Liver (tissue), 9 donors: ENCODE results near the gene EXOC8. TPM values are rescaled to one million over a fixed set of nuclear protein-coding genes. Genes with fewer than 3 reads are reported as not detected.

Experiments
- DNase-seq: peaks from one replicate; pipeline ENCODE4 v3.0.0-alpha.2; 2017; ENCODE audit warnings: low spot score
- H3K27ac ChIP-seq, 2 donors: one replicate each; pipeline ENCODE4 v1.7.0; 2013; ENCODE audit warnings: inconsistent platforms in 2 of 2, low read length in 2 of 2, control low read depth in 1 of 2, low read depth in 1 of 2, mild to moderate bottlenecking in 1 of 2
- H3K27me3 ChIP-seq, 4 donors: one replicate each; pipeline versions ENCODE4 v1.6.1 to v1.7.0; 2013; ENCODE audit warnings: low read length in 3 of 4, inconsistent platforms in 1 of 4, mild to moderate bottlenecking in 1 of 4, moderate library complexity in 1 of 4; ENCODE audit not compliant: control insufficient read depth in 4 of 4, insufficient read depth in 4 of 4
- H3K36me3 ChIP-seq, 4 donors: one replicate each; pipeline versions ENCODE4 v1.6.1 to v1.7.0; 2013; ENCODE audit warnings: low read length in 3 of 4, mild to moderate bottlenecking in 3 of 4, low read depth in 1 of 4, moderate library complexity in 1 of 4; ENCODE audit not compliant: control insufficient read depth in 4 of 4, insufficient read depth in 3 of 4
- H3K4me1 ChIP-seq, 4 donors: one replicate each; pipeline versions ENCODE4 v1.6.1 to v1.7.0; 2013; ENCODE audit warnings: low read length in 3 of 4, mild to moderate bottlenecking in 3 of 4, moderate library complexity in 1 of 4; ENCODE audit not compliant: control insufficient read depth in 4 of 4, insufficient read depth in 4 of 4
- H3K4me3 ChIP-seq, 3 donors: one replicate each; pipeline versions ENCODE4 v1.6.1 to v1.7.0; 2013; ENCODE audit warnings: low read length in 3 of 3, control low read depth in 1 of 3, low read depth in 1 of 3, mild to moderate bottlenecking in 1 of 3
- H3K9ac ChIP-seq, 2 donors: one replicate each; pipeline ENCODE4 v1.7.0; 2013; ENCODE audit warnings: low read length in 2 of 2, mild to moderate bottlenecking in 2 of 2, moderate library complexity in 2 of 2, control low read depth in 1 of 2, low read depth in 1 of 2
- H3K9me3 ChIP-seq, 4 donors: one replicate each; pipeline versions ENCODE4 v1.6.1 to v1.7.0; 2013; ENCODE audit warnings: low read length in 3 of 4; ENCODE audit not compliant: control insufficient read depth in 4 of 4
- EGR1 ChIP-seq, 2 donors: IDR thresholded peaks; 2 replicates each; pipeline ENCODE4 v1.6.1; 2016 to 2018; ENCODE audit warnings: antibody characterized with exemption in 2 of 2, low read depth in 2 of 2
- FOXA1 ChIP-seq: IDR thresholded peaks from 2 replicates; pipeline ENCODE4 v1.6.1; 2016; ENCODE audit warnings: antibody characterized with exemption
- FOXA2 ChIP-seq: IDR thresholded peaks from 2 replicates; pipeline ENCODE4 v1.6.1; 2016; ENCODE audit warnings: antibody characterized with exemption
- GABPA ChIP-seq, 2 donors: IDR thresholded peaks in 1 of 2; conservative IDR thresholded peaks in 1 of 2; 2 replicates each; pipeline ENCODE4 v1.6.1; 2016; ENCODE audit warnings: antibody characterized with exemption in 2 of 2, mild to moderate bottlenecking in 1 of 2, moderate library complexity in 1 of 2
- HNF4A ChIP-seq, 2 donors: conservative IDR thresholded peaks; 2 replicates each; pipeline ENCODE4 v1.6.1; 2016; ENCODE audit warnings: antibody characterized with exemption in 2 of 2, mild to moderate bottlenecking in 2 of 2
- HNF4G ChIP-seq: IDR thresholded peaks from 2 replicates; pipeline ENCODE4 v1.6.1; 2016; ENCODE audit warnings: antibody characterized with exemption
- JUND ChIP-seq, 2 donors: IDR thresholded peaks; 2 replicates each; pipeline ENCODE4 v1.6.1; 2016; ENCODE audit warnings: antibody characterized with exemption in 2 of 2
- MAX ChIP-seq: IDR thresholded peaks from 2 replicates; pipeline ENCODE4 v1.6.1; 2016; ENCODE audit warnings: antibody characterized with exemption
- NR2F2 ChIP-seq: IDR thresholded peaks from 2 replicates; pipeline ENCODE4 v1.6.1; 2016; ENCODE audit warnings: antibody characterized with exemption
- RAD21 ChIP-seq, 2 donors: IDR thresholded peaks; 2 replicates each; pipeline ENCODE4 v1.6.1; 2016; ENCODE audit warnings: antibody characterized with exemption in 2 of 2, mild to moderate bottlenecking in 2 of 2
- RXRA ChIP-seq, 2 donors: IDR thresholded peaks; 2 replicates each; pipeline ENCODE4 v1.6.1; 2017 to 2018; ENCODE audit warnings: antibody characterized with exemption in 2 of 2, mild to moderate bottlenecking in 1 of 2
- SP1 ChIP-seq: IDR thresholded peaks from 2 replicates; pipeline ENCODE4 v1.6.1; 2018; ENCODE audit warnings: antibody characterized with exemption, mild to moderate bottlenecking
- TAF1 ChIP-seq: conservative IDR thresholded peaks from 2 replicates; pipeline ENCODE4 v1.6.1; 2016; ENCODE audit warnings: antibody characterized with exemption, mild to moderate bottlenecking
- YY1 ChIP-seq: IDR thresholded peaks from 2 replicates; pipeline ENCODE4 v1.6.1; 2016; ENCODE audit warnings: antibody characterized with exemption, mild to moderate bottlenecking
- ZBTB33 ChIP-seq: IDR thresholded peaks from 2 replicates; pipeline ENCODE4 v1.6.1; 2016; ENCODE audit warnings: antibody characterized with exemption
- WGBS: extraction: QIAGEN DNeasy Blood & Tissue Kit; methylation state at CpG from one replicate; pipeline ENCODE4 v1.1.7; 2013; 5-methylcytosine and 5-hydroxymethylcytosine counted together
- polyA plus RNA-seq, 2 donors: library from polyadenylated mRNA; stranded (reverse) in 1 of 2; unstranded in 1 of 2; fragments of 200-250 nt in 1 of 2; fragments of >200 nt in 1 of 2; fragmentation: Nextera tagmentation in 1 of 2; extraction: Ambion mirVana in 1 of 2; gene quantifications; one replicate each; pipeline versions ENCODE4 v1.2.1 to v1.2.3, GENCODE V29; 2013 to 2015
- total RNA-seq, 2 donors: library from RNA; depleted of rRNA; stranded (reverse); fragments of >200 nt; gene quantifications; one replicate each; pipeline ENCODE4 v1.2.3, GENCODE V29; 2014
- TF ChIP-seq, protein P1 (sequence below): fragments of 150-350 bp; IDR thresholded peaks from 2 replicates; pipeline ENCODE4 v1.5.1; 2017; ENCODE audit warnings: improper control_type of control experiment, low read depth, low read length; ENCODE audit not compliant: missing input control
- TF ChIP-seq, protein P2 (sequence below): IDR thresholded peaks from 2 replicates; pipeline ENCODE4 v1.6.1; 2016; ENCODE audit warnings: antibody characterized with exemption, mild to moderate bottlenecking
- TF ChIP-seq, protein P3 (sequence below): IDR thresholded peaks from 2 replicates; pipeline ENCODE4 v1.6.1; 2016; ENCODE audit warnings: antibody characterized with exemption
- donor health status: healthy.
- donor health status: healthy.
- donor health status: healthy.
- donor health status: healthy.
- donor health status: healthy.

Gene EXOC8
- total and polyA plus RNA-seq, 4 donors: 1.6 to 13.4 (median 7.5) TPM

- 83% methylated on average over 3 of the region's 3 CpGs for WGBS
Observed at GRCh38 chr1:231369282-231369681, 31.6 kb upstream of the EXOC8 start.

GRCh38 chr1:231364192-231364591 lies 26.5 kb upstream of the EXOC8 start:
- H3K9ac ChIP-seq: peak overlapping the region in 1 of 2 donors; percentile 20
- H3K27ac ChIP-seq: no peak overlapping the region
- no peak for DNase-seq
- H3K9me3 ChIP-seq: no peaks in the 10 kb centered on the region
- H3K4me1 ChIP-seq: no peaks in the 10 kb centered on the region
- H3K36me3 ChIP-seq: peaks cover 0 to 13% (median 8%) of the 10 kb centered on the region in 4 donors
- no peak for TF ChIP-seq JUND (IDR thresholded peaks at IDR 0.05)
- no peak for TF ChIP-seq SP1
- no peak for TF ChIP-seq FOXA1
- TF ChIP-seq HNF4G: no peak
- TF ChIP-seq RAD21 (IDR thresholded peaks at IDR 0.05): no peak
- no peak for TF ChIP-seq YY1
- no peak for TF ChIP-seq EGR1 (IDR thresholded peaks at IDR 0.05; ENCODE audit: low read depth in 2 of 2)
- TF ChIP-seq, protein P1, sequence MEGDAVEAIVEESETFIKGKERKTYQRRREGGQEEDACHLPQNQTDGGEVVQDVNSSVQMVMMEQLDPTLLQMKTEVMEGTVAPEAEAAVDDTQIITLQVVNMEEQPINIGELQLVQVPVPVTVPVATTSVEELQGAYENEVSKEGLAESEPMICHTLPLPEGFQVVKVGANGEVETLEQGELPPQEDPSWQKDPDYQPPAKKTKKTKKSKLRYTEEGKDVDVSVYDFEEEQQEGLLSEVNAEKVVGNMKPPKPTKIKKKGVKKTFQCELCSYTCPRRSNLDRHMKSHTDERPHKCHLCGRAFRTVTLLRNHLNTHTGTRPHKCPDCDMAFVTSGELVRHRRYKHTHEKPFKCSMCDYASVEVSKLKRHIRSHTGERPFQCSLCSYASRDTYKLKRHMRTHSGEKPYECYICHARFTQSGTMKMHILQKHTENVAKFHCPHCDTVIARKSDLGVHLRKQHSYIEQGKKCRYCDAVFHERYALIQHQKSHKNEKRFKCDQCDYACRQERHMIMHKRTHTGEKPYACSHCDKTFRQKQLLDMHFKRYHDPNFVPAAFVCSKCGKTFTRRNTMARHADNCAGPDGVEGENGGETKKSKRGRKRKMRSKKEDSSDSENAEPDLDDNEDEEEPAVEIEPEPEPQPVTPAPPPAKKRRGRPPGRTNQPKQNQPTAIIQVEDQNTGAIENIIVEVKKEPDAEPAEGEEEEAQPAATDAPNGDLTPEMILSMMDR: no peak
- TF ChIP-seq ZBTB33: no peak
- TF ChIP-seq FOXA2: no peak
- no peak for TF ChIP-seq MAX
- TF ChIP-seq TAF1: no peak
- TF ChIP-seq HNF4A (conservative IDR thresholded peaks at IDR 0.05): no peak
- TF ChIP-seq NR2F2: no peak
- no peak for TF ChIP-seq GABPA (IDR thresholded peaks at IDR 0.05 in 1 of 2, conservative IDR thresholded peaks at IDR 0.05 in 1 of 2)
- TF ChIP-seq, protein P2, sequence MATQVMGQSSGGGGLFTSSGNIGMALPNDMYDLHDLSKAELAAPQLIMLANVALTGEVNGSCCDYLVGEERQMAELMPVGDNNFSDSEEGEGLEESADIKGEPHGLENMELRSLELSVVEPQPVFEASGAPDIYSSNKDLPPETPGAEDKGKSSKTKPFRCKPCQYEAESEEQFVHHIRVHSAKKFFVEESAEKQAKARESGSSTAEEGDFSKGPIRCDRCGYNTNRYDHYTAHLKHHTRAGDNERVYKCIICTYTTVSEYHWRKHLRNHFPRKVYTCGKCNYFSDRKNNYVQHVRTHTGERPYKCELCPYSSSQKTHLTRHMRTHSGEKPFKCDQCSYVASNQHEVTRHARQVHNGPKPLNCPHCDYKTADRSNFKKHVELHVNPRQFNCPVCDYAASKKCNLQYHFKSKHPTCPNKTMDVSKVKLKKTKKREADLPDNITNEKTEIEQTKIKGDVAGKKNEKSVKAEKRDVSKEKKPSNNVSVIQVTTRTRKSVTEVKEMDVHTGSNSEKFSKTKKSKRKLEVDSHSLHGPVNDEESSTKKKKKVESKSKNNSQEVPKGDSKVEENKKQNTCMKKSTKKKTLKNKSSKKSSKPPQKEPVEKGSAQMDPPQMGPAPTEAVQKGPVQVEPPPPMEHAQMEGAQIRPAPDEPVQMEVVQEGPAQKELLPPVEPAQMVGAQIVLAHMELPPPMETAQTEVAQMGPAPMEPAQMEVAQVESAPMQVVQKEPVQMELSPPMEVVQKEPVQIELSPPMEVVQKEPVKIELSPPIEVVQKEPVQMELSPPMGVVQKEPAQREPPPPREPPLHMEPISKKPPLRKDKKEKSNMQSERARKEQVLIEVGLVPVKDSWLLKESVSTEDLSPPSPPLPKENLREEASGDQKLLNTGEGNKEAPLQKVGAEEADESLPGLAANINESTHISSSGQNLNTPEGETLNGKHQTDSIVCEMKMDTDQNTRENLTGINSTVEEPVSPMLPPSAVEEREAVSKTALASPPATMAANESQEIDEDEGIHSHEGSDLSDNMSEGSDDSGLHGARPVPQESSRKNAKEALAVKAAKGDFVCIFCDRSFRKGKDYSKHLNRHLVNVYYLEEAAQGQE: no peak
- TF ChIP-seq, protein P3, sequence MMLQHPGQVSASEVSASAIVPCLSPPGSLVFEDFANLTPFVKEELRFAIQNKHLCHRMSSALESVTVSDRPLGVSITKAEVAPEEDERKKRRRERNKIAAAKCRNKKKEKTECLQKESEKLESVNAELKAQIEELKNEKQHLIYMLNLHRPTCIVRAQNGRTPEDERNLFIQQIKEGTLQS: no peak
- no peak for TF ChIP-seq RXRA (IDR thresholded peaks at IDR 0.05)
- H3K4me3 ChIP-seq: no peak overlapping the region
- WGBS: 92% methylated on average over 5 of the region's 5 CpGs
- no peaks in the 10 kb centered on the region for H3K27me3 ChIP-seq

More at GRCh38 chr1:231369282-231369681, 31.6 kb upstream of the EXOC8 start:
- peaks cover 0 to 15% (median 6%) of the 10 kb centered on the region in 4 donors for H3K36me3 ChIP-seq
- peak; percentile 66 to 69 for TF ChIP-seq RAD21 (IDR thresholded peaks at IDR 0.05)
- no peak for TF ChIP-seq TAF1
- H3K4me1 ChIP-seq: no peaks in the 10 kb centered on the region
- H3K4me3 ChIP-seq: no peak overlapping the region
- H3K9ac ChIP-seq: no peak overlapping the region
- H3K27ac ChIP-seq: no peak overlapping the region
- no peaks in the 10 kb centered on the region for H3K27me3 ChIP-seq
- H3K9me3 ChIP-seq: no peaks in the 10 kb centered on the region
- no peak for DNase-seq
